Epithelial cell of proximal tubule (primary cell): ENCODE data around the gene TMEM270. TPM values are rescaled to one million over a fixed set of nuclear protein-coding genes. Genes with fewer than 3 reads are reported as not detected.

Source experiments
- DNase-seq: peaks from one replicate; pipeline ENCODE4 v3.0.0-alpha.2; 2011; ENCODE audit warnings: low read depth
- H3K4me3 ChIP-seq: 2 replicates; pipeline ENCODE4 v1.5.1; 2011; ENCODE audit warnings: low read depth, mild to moderate bottlenecking, low read length
- CTCF ChIP-seq: conservative IDR thresholded peaks from 2 replicates; pipeline ENCODE4 v1.5.1; 2012; ENCODE audit warnings: low read depth, mild to moderate bottlenecking, low read length
- total RNA-seq: library from RNA; depleted of rRNA; stranded (reverse); fragments of >200 nt; gene quantifications from 2 replicates; pipeline ENCODE4 v1.2.3, GENCODE V29; 2015

TMEM270 gene
- total RNA-seq, 1 donor from 2014 or later = not detected

GRCh38 chr7:73890555-73891147 is 29.7 kb downstream of the TMEM270 start:
- H3K4me3 ChIP-seq = no peak overlapping the region
- no peak for TF ChIP-seq CTCF
- no peak for DNase-seq

GRCh38 chr7:73891178-73891885 is 30.4 kb downstream of the TMEM270 start:
- no peak overlapping the region for H3K4me3 ChIP-seq
- peak; percentile 20 for TF ChIP-seq CTCF
- DNase-seq = no peak

GRCh38 chr7:73892003-73892999 is 31.3 kb downstream of the TMEM270 start:
- H3K4me3 ChIP-seq = no peak overlapping the region
- no peak for TF ChIP-seq CTCF
- DNase-seq = no peak

GRCh38 chr7:73893342-73894101 is 32.6 kb downstream of the TMEM270 start:
- TF ChIP-seq CTCF = no peak
- H3K4me3 ChIP-seq = no peak overlapping the region
- DNase-seq = no peak

GRCh38 chr7:73894166-73894565 is 33.2 kb downstream of the TMEM270 start:
- no peak for DNase-seq
- H3K4me3 ChIP-seq = no peak overlapping the region
- TF ChIP-seq CTCF = no peak
